Panc1 (cell line): Measurements from ENCODE around the gene DIP2C.

Source experiments
- POLR2AphosphoS5 ChIP-seq: IDR thresholded peaks from 2 replicates; pipeline ENCODE4 v1.6.1; 2012; ENCODE audit warnings: mild to moderate bottlenecking, low read depth, low read length, moderate library complexity
- TF ChIP-seq, protein P1 (sequence below): fragments of 450-650 bp; IDR thresholded peaks from 2 replicates; pipeline ENCODE4 v1.5.1; 2017; ENCODE audit warnings: mild to moderate bottlenecking

DNA sequence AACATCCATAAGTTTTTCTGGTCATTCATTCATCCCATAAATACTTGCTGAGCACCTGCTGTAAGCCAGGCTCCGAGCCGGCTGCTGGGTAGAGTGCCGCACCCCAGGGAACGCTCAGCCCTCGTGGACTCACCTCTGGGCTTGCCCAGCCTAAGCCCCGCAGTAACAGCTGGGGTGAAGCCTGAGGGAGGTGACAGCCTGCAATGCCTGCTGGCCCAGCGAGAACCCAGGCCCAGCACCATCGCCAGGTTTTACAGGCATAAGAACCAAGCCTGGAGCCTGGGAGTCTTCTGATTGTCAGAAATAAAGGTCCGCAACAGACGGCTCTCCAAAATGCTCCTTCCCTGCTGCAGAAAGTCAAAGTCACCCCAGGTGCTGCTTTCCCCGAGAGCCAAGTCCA is 348.8 kb downstream of the DIP2C start:
- TF ChIP-seq, protein P1, sequence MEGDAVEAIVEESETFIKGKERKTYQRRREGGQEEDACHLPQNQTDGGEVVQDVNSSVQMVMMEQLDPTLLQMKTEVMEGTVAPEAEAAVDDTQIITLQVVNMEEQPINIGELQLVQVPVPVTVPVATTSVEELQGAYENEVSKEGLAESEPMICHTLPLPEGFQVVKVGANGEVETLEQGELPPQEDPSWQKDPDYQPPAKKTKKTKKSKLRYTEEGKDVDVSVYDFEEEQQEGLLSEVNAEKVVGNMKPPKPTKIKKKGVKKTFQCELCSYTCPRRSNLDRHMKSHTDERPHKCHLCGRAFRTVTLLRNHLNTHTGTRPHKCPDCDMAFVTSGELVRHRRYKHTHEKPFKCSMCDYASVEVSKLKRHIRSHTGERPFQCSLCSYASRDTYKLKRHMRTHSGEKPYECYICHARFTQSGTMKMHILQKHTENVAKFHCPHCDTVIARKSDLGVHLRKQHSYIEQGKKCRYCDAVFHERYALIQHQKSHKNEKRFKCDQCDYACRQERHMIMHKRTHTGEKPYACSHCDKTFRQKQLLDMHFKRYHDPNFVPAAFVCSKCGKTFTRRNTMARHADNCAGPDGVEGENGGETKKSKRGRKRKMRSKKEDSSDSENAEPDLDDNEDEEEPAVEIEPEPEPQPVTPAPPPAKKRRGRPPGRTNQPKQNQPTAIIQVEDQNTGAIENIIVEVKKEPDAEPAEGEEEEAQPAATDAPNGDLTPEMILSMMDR = no peak
- TF ChIP-seq POLR2AphosphoS5 = no peak
